GM04503 (cell line): ENCODE measurements around the gene ZBTB20.

Experiments used
- DNase-seq: peaks from one replicate; pipeline ENCODE4 v3.0.0-alpha.2; 2012; ENCODE audit warnings: low read depth

ZBTB20 gene

GRCh38 chr3:114572364-114573062 lies 574.6 kb downstream of the ZBTB20 start:
- DNase-seq: no peak

- DNase-seq: no peak
Observed at GRCh38 chr3:114571363-114571762, 575.7 kb downstream of the ZBTB20 start.

GRCh38 chr3:114569186-114569585 lies 577.9 kb downstream of the ZBTB20 start:
- no peak for DNase-seq

- no peak for DNase-seq
Observed at GRCh38 chr3:114567771-114568170, 579.3 kb downstream of the ZBTB20 start.

GRCh38 chr3:114566767-114567166 lies 580.3 kb downstream of the ZBTB20 start:
- DNase-seq: no peak

GRCh38 chr3:114566162-114566755 lies 580.8 kb downstream of the ZBTB20 start:
- no peak for DNase-seq

GRCh38 chr3:114565216-114565615 lies 581.9 kb downstream of the ZBTB20 start:
- DNase-seq: no peak

GRCh38 chr3:114563720-114564119 lies 583.4 kb downstream of the ZBTB20 start:
- no peak for DNase-seq

- DNase-seq: no peak
Observed at GRCh38 chr3:114562557-114562956, 584.5 kb downstream of the ZBTB20 start.

GRCh38 chr3:114558271-114558670 lies 588.8 kb downstream of the ZBTB20 start:
- DNase-seq: no peak

- DNase-seq: no peak
Observed at GRCh38 chr3:114557791-114558190, 589.3 kb downstream of the ZBTB20 start.

- DNase-seq: no peak
Observed at GRCh38 chr3:114556657-114557213, 590.4 kb downstream of the ZBTB20 start.

- DNase-seq: no peak
Observed at GRCh38 chr3:114554731-114555130, 592.4 kb downstream of the ZBTB20 start.

- no peak for DNase-seq
Observed at GRCh38 chr3:114553949-114554593, 593.0 kb downstream of the ZBTB20 start.

- DNase-seq: no peak
Observed at GRCh38 chr3:114552527-114552812, 594.6 kb downstream of the ZBTB20 start.

GRCh38 chr3:114551770-114552526 lies 595.1 kb downstream of the ZBTB20 start:
- no peak for DNase-seq

- DNase-seq: no peak
Observed at GRCh38 chr3:114550165-114550564, 596.9 kb downstream of the ZBTB20 start.

- no peak for DNase-seq
Observed at GRCh38 chr3:114545193-114545592, 601.9 kb downstream of the ZBTB20 start.

GRCh38 chr3:114542359-114542758 lies 604.7 kb downstream of the ZBTB20 start:
- DNase-seq: no peak

- no peak for DNase-seq
Observed at GRCh38 chr3:114539525-114539924, 607.6 kb downstream of the ZBTB20 start.

GRCh38 chr3:114538211-114538610 lies 608.9 kb downstream of the ZBTB20 start:
- no peak for DNase-seq

GRCh38 chr3:114528517-114528916 lies 618.6 kb downstream of the ZBTB20 start:
- DNase-seq: no peak
